GM12872 (cell line): ENCODE measurements around the gene AOPEP.

Source experiments
- CTCF ChIP-seq: IDR thresholded peaks from 3 replicates; pipeline ENCODE4 v1.5.1; 2011; ENCODE audit warnings: low read depth, mild to moderate bottlenecking, low read length, moderate library complexity; ENCODE audit not compliant: insufficient read depth

Gene AOPEP

GRCh38 chr9:94818178-94818541 is 91.7 kb downstream of the AOPEP start:
- no peak for TF ChIP-seq CTCF

GRCh38 chr9:94819161-94819687 is 92.7 kb downstream of the AOPEP start:
- TF ChIP-seq CTCF: no peak

- TF ChIP-seq CTCF: no peak
Measured at GRCh38 chr9:94821098-94821887, 94.8 kb downstream of the AOPEP start.

- TF ChIP-seq CTCF: no peak
Measured at GRCh38 chr9:94822273-94822672, 95.8 kb downstream of the AOPEP start.

GRCh38 chr9:94823710-94824109 is 97.2 kb downstream of the AOPEP start:
- no peak for TF ChIP-seq CTCF

GRCh38 chr9:94824411-94824810 is 97.9 kb downstream of the AOPEP start:
- no peak for TF ChIP-seq CTCF

GRCh38 chr9:94824913-94825610 is 98.6 kb downstream of the AOPEP start:
- no peak for TF ChIP-seq CTCF
